ENCODE measurements around the gene CNKSR3.
"Not testable (repeated sequence)": the region's sequence is repeated elsewhere in the genome, so short reads cannot be mapped to it uniquely, and the experiment has no call there.

Gene CNKSR3

GRCh38 chr6:154528310-154528915 is 17.9 kb upstream of the CNKSR3 start:
- no peak for DNase-seq (ENCODE audit: low read depth)

- no peak for DNase-seq (ENCODE audit: low read depth)
Observed at GRCh38 chr6:154526996-154527395, 16.5 kb upstream of the CNKSR3 start.

- DNase-seq (ENCODE audit: low read depth): no peak
Observed at GRCh38 chr6:154522576-154522975, 12.1 kb upstream of the CNKSR3 start.

- DNase-seq (ENCODE audit: low read depth): no peak
Observed at GRCh38 chr6:154521412-154521811, 10.9 kb upstream of the CNKSR3 start.

GRCh38 chr6:154520280-154520679 is 9.8 kb upstream of the CNKSR3 start:
- DNase-seq (ENCODE audit: low read depth): no peak

- DNase-seq (ENCODE audit: low read depth): no peak
Observed at GRCh38 chr6:154518396-154518795, 7.9 kb upstream of the CNKSR3 start.

- no peak for DNase-seq (ENCODE audit: low read depth)
Observed at GRCh38 chr6:154516276-154516675, 5.8 kb upstream of the CNKSR3 start.

GRCh38 chr6:154515826-154516225 is 5.3 kb upstream of the CNKSR3 start:
- no peak for DNase-seq (ENCODE audit: low read depth)

- not testable (repeated sequence) for DNase-seq (ENCODE audit: low read depth)
Observed at GRCh38 chr6:154515076-154515475, 4.6 kb upstream of the CNKSR3 start.

GRCh38 chr6:154514481-154514880 is 4.0 kb upstream of the CNKSR3 start:
- no peak for DNase-seq (ENCODE audit: low read depth)

GRCh38 chr6:154513601-154514320 is 3.3 kb upstream of the CNKSR3 start:
- DNase-seq (ENCODE audit: low read depth): no peak

- DNase-seq (ENCODE audit: low read depth): no peak
Observed at GRCh38 chr6:154512201-154512600, 1.7 kb upstream of the CNKSR3 start.

GRCh38 chr6:154511791-154512190 is 1.3 kb upstream of the CNKSR3 start:
- no peak for DNase-seq (ENCODE audit: low read depth)

GRCh38 chr6:154509421-154510143 is 903 bp downstream of the CNKSR3 start:
- no peak for DNase-seq (ENCODE audit: low read depth)

GRCh38 chr6:154508573-154509375 is 1.7 kb downstream of the CNKSR3 start:
- no peak for DNase-seq (ENCODE audit: low read depth)

GRCh38 chr6:154506991-154507898 is 3.2 kb downstream of the CNKSR3 start:
- DNase-seq (ENCODE audit: low read depth): no peak

GRCh38 chr6:154506582-154506981 is 3.9 kb downstream of the CNKSR3 start:
- no peak for DNase-seq (ENCODE audit: low read depth)

GRCh38 chr6:154506108-154506507 is 4.4 kb downstream of the CNKSR3 start:
- DNase-seq (ENCODE audit: low read depth): no peak

GRCh38 chr6:154504865-154505449 is 5.5 kb downstream of the CNKSR3 start:
- DNase-seq (ENCODE audit: low read depth): no peak

GRCh38 chr6:154504102-154504501 is 6.4 kb downstream of the CNKSR3 start:
- DNase-seq (ENCODE audit: low read depth): no peak

- DNase-seq (ENCODE audit: low read depth): no peak
Observed at GRCh38 chr6:154503658-154504057, 6.8 kb downstream of the CNKSR3 start.

Data from fibroblast of the conjunctiva (primary cell).